Skeletal muscle cell (primary cell): ENCODE data around the gene RPRD2.
"Not testable (repeated sequence)": the region's sequence is repeated elsewhere in the genome, so short reads cannot be mapped to it uniquely, and the experiment has no call there.

Experiments used
- DNase-seq: peaks from one replicate; pipeline ENCODE4 v3.0.0-alpha.2; 2010; ENCODE audit warnings: low read depth
- H3K4me3 ChIP-seq: 2 replicates; pipeline ENCODE4 v1.5.1; 2011; ENCODE audit warnings: low read depth, mild to moderate bottlenecking, control low read depth, low read length, moderate library complexity

RPRD2 gene

GRCh38 chr1:150386592-150386991 is 22.6 kb downstream of the RPRD2 start:
- DNase-seq = no peak
- H3K4me3 ChIP-seq = no peak overlapping the region

GRCh38 chr1:150387200-150387599 is 23.3 kb downstream of the RPRD2 start:
- no peak for DNase-seq
- no peak overlapping the region for H3K4me3 ChIP-seq

GRCh38 chr1:150388241-150388640 is 24.3 kb downstream of the RPRD2 start:
- no peak for DNase-seq
- no peak overlapping the region for H3K4me3 ChIP-seq

- DNase-seq = no peak
- H3K4me3 ChIP-seq = no peak overlapping the region
Measured at GRCh38 chr1:150389650-150390049, 25.7 kb downstream of the RPRD2 start.

- DNase-seq = no peak
- H3K4me3 ChIP-seq = no peak overlapping the region
Measured at GRCh38 chr1:150392627-150393026, 28.7 kb downstream of the RPRD2 start.

- not testable (repeated sequence) for DNase-seq, H3K4me3 ChIP-seq
Measured at GRCh38 chr1:150395115-150395514, 31.2 kb downstream of the RPRD2 start.

GRCh38 chr1:150397392-150398032 is 33.6 kb downstream of the RPRD2 start:
- no peak overlapping the region for H3K4me3 ChIP-seq
- DNase-seq = no peak

- DNase-seq = no peak
- H3K4me3 ChIP-seq = no peak overlapping the region
Measured at GRCh38 chr1:150404465-150404864, 40.5 kb downstream of the RPRD2 start.

GRCh38 chr1:150405660-150406059 is 41.7 kb downstream of the RPRD2 start:
- no peak for DNase-seq
- no peak overlapping the region for H3K4me3 ChIP-seq

GRCh38 chr1:150406483-150406882 is 42.5 kb downstream of the RPRD2 start:
- no peak overlapping the region for H3K4me3 ChIP-seq
- DNase-seq = no peak

- no peak for DNase-seq
- no peak overlapping the region for H3K4me3 ChIP-seq
Measured at GRCh38 chr1:150407330-150407729, 43.4 kb downstream of the RPRD2 start.

GRCh38 chr1:150408800-150409199 is 44.9 kb downstream of the RPRD2 start:
- no peak overlapping the region for H3K4me3 ChIP-seq
- no peak for DNase-seq

GRCh38 chr1:150409504-150410362 is 45.8 kb downstream of the RPRD2 start:
- DNase-seq = no peak
- H3K4me3 ChIP-seq = no peak overlapping the region

GRCh38 chr1:150410582-150411101 is 46.7 kb downstream of the RPRD2 start:
- no peak overlapping the region for H3K4me3 ChIP-seq
- no peak for DNase-seq

- DNase-seq = no peak
Measured at GRCh38 chr1:150414592-150414991, 50.6 kb downstream of the RPRD2 start.

GRCh38 chr1:150415800-150416199 is 51.9 kb downstream of the RPRD2 start:
- DNase-seq = no peak

More at GRCh38 chr1:150414592-150414991, 50.6 kb downstream of the RPRD2 start:
- H3K4me3 ChIP-seq = no peak overlapping the region

GRCh38 chr1:150420560-150421265 is 56.8 kb downstream of the RPRD2 start:
- DNase-seq = no peak
- H3K4me3 ChIP-seq = no peak overlapping the region

More at GRCh38 chr1:150415800-150416199, 51.9 kb downstream of the RPRD2 start:
- no peak overlapping the region for H3K4me3 ChIP-seq

GRCh38 chr1:150422541-150422940 is 58.6 kb downstream of the RPRD2 start:
- no peak for DNase-seq

GRCh38 chr1:150429805-150430204 is 65.9 kb downstream of the RPRD2 start:
- DNase-seq = no peak
- no peak overlapping the region for H3K4me3 ChIP-seq

More at GRCh38 chr1:150422541-150422940, 58.6 kb downstream of the RPRD2 start:
- no peak overlapping the region for H3K4me3 ChIP-seq

GRCh38 chr1:150441121-150441520 is 77.2 kb downstream of the RPRD2 start:
- DNase-seq = no peak
- H3K4me3 ChIP-seq = no peak overlapping the region
